Trophoblast cell (in vitro differentiated cells and primary cell): ENCODE data around the gene ABCA5.
"Not testable (repeated sequence)": the region's sequence is repeated elsewhere in the genome, so short reads cannot be mapped to it uniquely, and the experiment has no call there.

Experiments
- DNase-seq, 2 donors: peaks; one replicate each; pipeline ENCODE4 v3.0.0-alpha.2; 2016
- H2AFZ ChIP-seq: 2 replicates; pipeline ENCODE4 v1.6.1; 2013; ENCODE audit warnings: low read length, moderate library complexity, mild to moderate bottlenecking; ENCODE audit not compliant: insufficient read depth, poor library complexity
- H2AK5ac ChIP-seq: 2 replicates; pipeline ENCODE4 v1.6.1; 2013; ENCODE audit warnings: mild to moderate bottlenecking, low read length
- H2BK120ac ChIP-seq: 2 replicates; pipeline ENCODE4 v1.6.1; 2013; ENCODE audit warnings: low read length, mild to moderate bottlenecking, moderate library complexity; ENCODE audit not compliant: insufficient read depth, poor library complexity
- H2BK12ac ChIP-seq: 2 replicates; pipeline ENCODE4 v1.6.1; 2013; ENCODE audit warnings: mild to moderate bottlenecking, low read length, moderate library complexity
- H2BK5ac ChIP-seq: 2 replicates; pipeline ENCODE4 v1.6.1; 2013; ENCODE audit warnings: low read length, low read depth, moderate library complexity, mild to moderate bottlenecking; ENCODE audit not compliant: poor library complexity
- H3K14ac ChIP-seq: 2 replicates; pipeline ENCODE4 v1.6.1; 2013; ENCODE audit warnings: mild to moderate bottlenecking, low read length
- H3K18ac ChIP-seq: 2 replicates; pipeline ENCODE4 v1.6.1; 2013; ENCODE audit warnings: mild to moderate bottlenecking, low read length
- H3K23ac ChIP-seq: 2 replicates; pipeline ENCODE4 v1.6.1; 2013; ENCODE audit warnings: low read length
- H3K27ac ChIP-seq: 2 replicates; pipeline ENCODE4 v1.5.1; 2013; ENCODE audit warnings: low read depth, mild to moderate bottlenecking, inconsistent platforms, low read length, moderate library complexity
- H3K27me3 ChIP-seq: 2 replicates; pipeline ENCODE4 v1.6.1; 2013; ENCODE audit warnings: inconsistent platforms, mild to moderate bottlenecking, low read length, moderate library complexity; ENCODE audit not compliant: insufficient read depth
- H3K36me3 ChIP-seq, 2 experiments: 1 replicate in 1 of 2; 2 replicates in 1 of 2; pipeline ENCODE4 v1.6.1; 2013; ENCODE audit warnings: low read length in 2 of 2, mild to moderate bottlenecking in 2 of 2, moderate library complexity in 1 of 2; ENCODE audit not compliant: insufficient read depth in 2 of 2, control insufficient read depth in 1 of 2
- H3K4ac ChIP-seq: 2 replicates; pipeline ENCODE4 v1.6.1; 2013; ENCODE audit warnings: low read depth, mild to moderate bottlenecking, low read length, moderate library complexity
- H3K4me1 ChIP-seq, 2 experiments: 1 replicate in 1 of 2; 2 replicates in 1 of 2; pipeline ENCODE4 v1.6.1; 2013; ENCODE audit warnings: low read length in 2 of 2, mild to moderate bottlenecking in 2 of 2, moderate library complexity in 1 of 2; ENCODE audit not compliant: insufficient read depth in 2 of 2, control insufficient read depth in 1 of 2
- H3K4me2 ChIP-seq: 2 replicates; pipeline ENCODE4 v1.6.1; 2013; ENCODE audit warnings: inconsistent platforms, mild to moderate bottlenecking, low read length, moderate library complexity
- H3K4me3 ChIP-seq: 2 replicates; pipeline ENCODE4 v1.5.1; 2013; ENCODE audit warnings: mild to moderate bottlenecking, low read depth, low read length, inconsistent platforms
- H3K79me1 ChIP-seq: one replicate; pipeline ENCODE4 v1.6.1; 2013; ENCODE audit warnings: low read length
- H3K79me2 ChIP-seq: 2 replicates; pipeline ENCODE4 v1.6.1; 2013; ENCODE audit warnings: low read length, mild to moderate bottlenecking; ENCODE audit not compliant: control insufficient read depth, insufficient read depth, poor library complexity
- H3K9ac ChIP-seq: 2 replicates; pipeline ENCODE4 v1.6.1; 2013; ENCODE audit warnings: mild to moderate bottlenecking, low read length
- H3K9me3 ChIP-seq: 2 replicates; pipeline ENCODE4 v1.6.1; 2013; ENCODE audit warnings: low read depth, mild to moderate bottlenecking, control low read depth, inconsistent platforms, low read length; ENCODE audit not compliant: insufficient read depth
- H4K12ac ChIP-seq: 2 replicates; pipeline ENCODE4 v1.6.1; 2013; ENCODE audit warnings: low read depth, mild to moderate bottlenecking, low read length, moderate library complexity
- H4K8ac ChIP-seq: 2 replicates; pipeline ENCODE4 v1.6.1; 2013; ENCODE audit warnings: low read depth, mild to moderate bottlenecking, low read length, moderate library complexity
- H4K91ac ChIP-seq: one replicate; pipeline ENCODE4 v1.6.1; 2013; ENCODE audit warnings: low read depth, mild to moderate bottlenecking, low read length, moderate library complexity
- WGBS: extraction: QIAGEN DNeasy Blood & Tissue Kit; methylation state at CpG from one replicate; pipeline ENCODE4 v1.1.7; 2013; ENCODE audit warnings: missing lambda C conversion rate; ENCODE audit not compliant: insufficient read length, insufficient coverage; ENCODE audit errors: extremely low coverage; 5-methylcytosine and 5-hydroxymethylcytosine counted together

The ABCA5 gene

GRCh38 chr17:69302682-69303081 is 24.3 kb downstream of the ABCA5 start:
- Histone ChIP-seq H2BK12ac (no peak overlapping the region), H3K27me3 (no peaks in the 10 kb centered on the region), H2AK5ac (no peak overlapping the region), H3K79me1 (no peaks in the 10 kb centered on the region), H3K14ac (no peak overlapping the region), H3K79me2 (no peaks in the 10 kb centered on the region), H3K4me1 (no peaks in the 10 kb centered on the region), H4K91ac (no peak overlapping the region), H3K36me3 (no peaks in the 10 kb centered on the region), H3K23ac (no peak overlapping the region), H3K9ac (no peak overlapping the region), H3K18ac (no peak overlapping the region), H2BK5ac (no peak overlapping the region), H3K4me3 (no peak overlapping the region), H3K27ac (no peak overlapping the region), H4K12ac (no peak overlapping the region), H2BK120ac (no peak overlapping the region), H4K8ac (no peak overlapping the region), H3K4me2 (no peak overlapping the region), H3K9me3 (no peaks in the 10 kb centered on the region), H2AFZ (no peak overlapping the region), H3K4ac (no peak overlapping the region)
- no peak for DNase-seq
- WGBS = no CpG with 5 or more reads among the region's 1 CpG

GRCh38 chr17:69300222-69300621 is 26.7 kb downstream of the ABCA5 start:
- Histone ChIP-seq H3K23ac (no peak overlapping the region), H4K91ac (no peak overlapping the region), H3K9me3 (no peaks in the 10 kb centered on the region), H2BK12ac (no peak overlapping the region), H3K14ac (no peak overlapping the region), H2BK120ac (no peak overlapping the region), H3K4me3 (no peak overlapping the region), H4K8ac (no peak overlapping the region), H3K27ac (no peak overlapping the region), H3K4me2 (no peak overlapping the region), H3K4me1 (no peaks in the 10 kb centered on the region), H3K79me2 (no peaks in the 10 kb centered on the region), H2AFZ (no peak overlapping the region), H2AK5ac (no peak overlapping the region), H3K79me1 (no peaks in the 10 kb centered on the region), H4K12ac (no peak overlapping the region), H3K4ac (no peak overlapping the region), H3K36me3 (no peaks in the 10 kb centered on the region), H3K9ac (no peak overlapping the region), H2BK5ac (no peak overlapping the region), H3K18ac (no peak overlapping the region), H3K27me3 (no peaks in the 10 kb centered on the region)
- no peak for DNase-seq
- no CpG with 5 or more reads among the region's 3 CpGs for WGBS

GRCh38 chr17:69298120-69298722 is 28.7 kb downstream of the ABCA5 start:
- H2BK120ac ChIP-seq, H3K36me3 ChIP-seq, H4K12ac ChIP-seq, H3K79me1 ChIP-seq, H3K4me3 ChIP-seq, H3K27ac ChIP-seq, H4K8ac ChIP-seq, H2BK12ac ChIP-seq, H3K4me2 ChIP-seq, H3K18ac ChIP-seq, H3K4me1 ChIP-seq, H3K23ac ChIP-seq, H2AK5ac ChIP-seq, H3K27me3 ChIP-seq, H3K9ac ChIP-seq, H2BK5ac ChIP-seq, H3K79me2 ChIP-seq, H3K9me3 ChIP-seq, H3K14ac ChIP-seq, H2AFZ ChIP-seq, H3K4ac ChIP-seq, H4K91ac ChIP-seq, DNase-seq: not testable (repeated sequence)
- WGBS = no CpG with 5 or more reads among the region's 3 CpGs

GRCh38 chr17:69287168-69287567 is 39.8 kb downstream of the ABCA5 start:
- DNase-seq = no peak
- Histone ChIP-seq H3K9ac (no peak overlapping the region), H3K9me3 (no peaks in the 10 kb centered on the region), H3K79me2 (no peaks in the 10 kb centered on the region), H2BK12ac (no peak overlapping the region), H4K91ac (no peak overlapping the region), H3K36me3 (no peaks in the 10 kb centered on the region), H3K14ac (no peak overlapping the region), H3K27me3 (no peaks in the 10 kb centered on the region), H3K27ac (no peak overlapping the region), H2BK5ac (no peak overlapping the region), H3K4me1 (no peaks in the 10 kb centered on the region), H2BK120ac (no peak overlapping the region), H4K8ac (no peak overlapping the region), H3K18ac (no peak overlapping the region), H2AFZ (no peak overlapping the region), H3K23ac (no peak overlapping the region), H3K4ac (no peak overlapping the region), H3K79me1 (no peaks in the 10 kb centered on the region), H2AK5ac (no peak overlapping the region), H3K4me3 (no peak overlapping the region), H3K4me2 (no peak overlapping the region), H4K12ac (no peak overlapping the region)
- WGBS = no CpG with 5 or more reads among the region's 1 CpG
